Glutamatergic neuron (in vitro differentiated cells): Measurements from ENCODE around the gene TYROBP. TPM values are rescaled to one million over a fixed set of nuclear protein-coding genes. Genes with fewer than 3 reads are reported as not detected.
"Not testable (repeated sequence)": the region's sequence is repeated elsewhere in the genome, so short reads cannot be mapped to it uniquely, and the experiment has no call there.

Experiments used
- DNase-seq: peaks from one replicate; pipeline ENCODE4 v3.0.0; 2022
- H3K27ac Mint-ChIP-seq: one replicate; pipeline ENCODE4 v1.8.0; 2020; ENCODE audit warnings: mild to moderate bottlenecking, mixed read lengths, inconsistent platforms; ENCODE audit not compliant: unreplicated experiment
- H3K27me3 Mint-ChIP-seq: one replicate; pipeline ENCODE4 v1.8.0; 2020; ENCODE audit warnings: mild to moderate bottlenecking, moderate library complexity, mixed read lengths, inconsistent platforms; ENCODE audit not compliant: unreplicated experiment
- H3K36me3 Mint-ChIP-seq: one replicate; pipeline ENCODE4 v1.8.0; 2020; ENCODE audit warnings: mild to moderate bottlenecking, mixed read lengths, inconsistent platforms; ENCODE audit not compliant: unreplicated experiment
- H3K4me1 Mint-ChIP-seq: one replicate; pipeline ENCODE4 v1.8.0; 2020; ENCODE audit warnings: mild to moderate bottlenecking, low read depth, mixed read lengths, inconsistent platforms; ENCODE audit not compliant: unreplicated experiment
- H3K4me3 Mint-ChIP-seq: one replicate; pipeline ENCODE4 v1.8.0; 2020; ENCODE audit warnings: mild to moderate bottlenecking, mixed read lengths, inconsistent platforms; ENCODE audit not compliant: unreplicated experiment
- H3K9me3 Mint-ChIP-seq: one replicate; pipeline ENCODE4 v1.8.0; 2020; ENCODE audit warnings: mild to moderate bottlenecking, moderate library complexity, mixed read lengths, inconsistent platforms; ENCODE audit not compliant: unreplicated experiment
- long read RNA-seq: library from polyadenylated mRNA; unstranded; transcript quantifications from one replicate; pipeline ENCODE4 v2.0.0, GENCODE V29; 2020; ENCODE audit not compliant: unreplicated experiment
- total RNA-seq: library from RNA; stranded (reverse); fragmentation: NEBNext Ultra II Directional; extraction: Animal tissue kit (Norgen Biotek cat#: 25700); gene quantifications from one replicate; pipeline ENCODE4 v1.2.1, GENCODE V29; 2021; ENCODE audit not compliant: unreplicated experiment
- TF ChIP-seq, protein P1 (sequence below): fragments of 200-600 bp; sonication (generic); IDR thresholded peaks from one replicate; pipeline ENCODE4 v1.5.0; 2021; ENCODE audit not compliant: partially characterized antibody, unreplicated experiment

Gene TYROBP
- total RNA-seq: not detected
- long read RNA-seq: 0 reads

DNA sequence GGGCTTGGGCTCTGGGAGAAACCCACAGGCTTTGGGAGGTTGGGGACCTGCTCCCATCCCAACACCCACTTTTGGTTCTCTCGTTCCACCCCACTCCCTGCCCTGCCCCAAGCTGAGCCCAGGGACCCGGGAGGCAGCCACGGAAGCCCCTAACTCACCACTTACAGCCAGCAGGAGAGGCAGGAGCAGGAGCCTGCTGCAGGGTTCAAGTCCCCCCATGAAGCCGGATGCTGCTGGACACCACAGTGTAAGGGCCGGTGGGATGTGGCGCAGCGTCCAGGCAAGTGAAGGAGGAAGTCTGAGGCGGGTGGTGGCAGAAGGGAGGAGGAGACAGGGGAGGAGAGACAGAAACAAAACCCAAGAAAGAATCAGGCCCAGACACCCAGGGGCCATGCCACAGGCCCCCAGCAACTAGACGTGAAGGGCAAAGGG, at the start of gene TYROBP:
TYROBP (minus strand) TSS at position 286 of the 432 bp plus-strand sequence; CDS start at position 219, 67 bp downstream.
- Mint-ChIP-seq H3K27me3 (peaks cover 2% of the 10 kb centered on the region), H3K36me3 (no peaks in the 10 kb centered on the region), H3K4me1 (no peaks in the 10 kb centered on the region), H3K9me3 (peaks cover 1% of the 10 kb centered on the region), H3K27ac (peak within 1 kb of the TSS; percentile 39), H3K4me3 (no peak within 1 kb of the TSS)
- TF ChIP-seq, protein P1, sequence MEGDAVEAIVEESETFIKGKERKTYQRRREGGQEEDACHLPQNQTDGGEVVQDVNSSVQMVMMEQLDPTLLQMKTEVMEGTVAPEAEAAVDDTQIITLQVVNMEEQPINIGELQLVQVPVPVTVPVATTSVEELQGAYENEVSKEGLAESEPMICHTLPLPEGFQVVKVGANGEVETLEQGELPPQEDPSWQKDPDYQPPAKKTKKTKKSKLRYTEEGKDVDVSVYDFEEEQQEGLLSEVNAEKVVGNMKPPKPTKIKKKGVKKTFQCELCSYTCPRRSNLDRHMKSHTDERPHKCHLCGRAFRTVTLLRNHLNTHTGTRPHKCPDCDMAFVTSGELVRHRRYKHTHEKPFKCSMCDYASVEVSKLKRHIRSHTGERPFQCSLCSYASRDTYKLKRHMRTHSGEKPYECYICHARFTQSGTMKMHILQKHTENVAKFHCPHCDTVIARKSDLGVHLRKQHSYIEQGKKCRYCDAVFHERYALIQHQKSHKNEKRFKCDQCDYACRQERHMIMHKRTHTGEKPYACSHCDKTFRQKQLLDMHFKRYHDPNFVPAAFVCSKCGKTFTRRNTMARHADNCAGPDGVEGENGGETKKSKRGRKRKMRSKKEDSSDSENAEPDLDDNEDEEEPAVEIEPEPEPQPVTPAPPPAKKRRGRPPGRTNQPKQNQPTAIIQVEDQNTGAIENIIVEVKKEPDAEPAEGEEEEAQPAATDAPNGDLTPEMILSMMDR: no peak
- no peak for DNase-seq

DNA sequence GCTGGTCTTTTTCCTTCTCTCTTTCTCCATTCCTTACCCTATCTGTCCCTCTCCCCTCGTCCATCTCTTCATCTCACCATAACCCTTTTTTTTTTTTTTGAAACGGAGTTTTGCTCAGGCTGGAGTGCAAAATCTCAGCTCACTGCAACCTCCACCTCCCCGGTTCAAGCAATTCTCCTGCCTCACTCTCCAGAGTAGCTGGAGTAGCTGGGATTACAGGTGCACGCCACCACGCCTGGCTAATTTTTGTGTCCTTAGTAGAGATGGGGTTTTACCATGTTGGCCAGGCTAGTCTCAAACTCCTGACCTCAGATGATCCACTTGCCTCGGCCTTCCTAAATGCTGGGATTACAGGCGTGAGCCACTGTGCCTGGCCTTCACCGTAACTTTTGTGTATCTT, 49.3 kb upstream of the TYROBP start:
- DNase-seq, H3K36me3 Mint-ChIP-seq, H3K4me3 Mint-ChIP-seq, H3K4me1 Mint-ChIP-seq, H3K9me3 Mint-ChIP-seq, H3K27ac Mint-ChIP-seq: not testable (repeated sequence)
- peaks cover 14% of the 10 kb centered on the region for H3K27me3 Mint-ChIP-seq

DNA sequence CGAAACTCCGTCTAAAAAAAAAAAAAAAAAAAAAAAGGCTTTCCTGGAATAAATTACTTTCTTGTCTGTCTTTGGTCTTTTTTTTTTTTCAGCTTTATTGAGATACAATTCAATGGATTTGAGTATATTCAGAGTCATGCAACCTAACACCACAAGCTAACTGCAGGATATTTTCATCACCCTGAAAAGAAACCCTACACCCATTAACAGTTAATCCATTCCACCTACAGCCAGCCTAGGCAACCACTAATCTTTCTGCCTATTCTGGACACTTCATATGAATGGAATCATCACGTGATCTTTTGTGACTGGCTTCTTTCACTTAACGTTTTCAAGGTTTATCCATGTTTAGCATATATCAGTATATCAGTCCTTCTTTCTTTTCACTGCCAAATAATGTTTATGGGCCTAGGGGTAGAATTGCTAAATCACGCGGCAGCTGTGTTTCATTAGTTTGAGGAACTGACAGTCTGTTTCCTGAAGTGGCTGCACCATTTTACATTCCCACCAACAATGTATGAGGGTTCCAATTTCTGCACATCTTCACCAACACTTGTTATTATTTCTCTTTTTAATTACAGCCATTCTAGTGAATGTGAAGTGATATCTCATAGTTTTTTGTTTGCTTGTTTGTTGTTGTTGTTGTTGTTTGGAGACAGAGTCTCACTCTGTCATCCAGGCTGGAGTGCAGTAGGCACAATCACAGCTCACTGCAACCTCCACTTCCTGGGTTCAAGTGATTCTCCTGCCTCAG, 48.0 kb upstream of the TYROBP start:
- peaks cover 14% of the 10 kb centered on the region for H3K27me3 Mint-ChIP-seq
- DNase-seq: no peak

DNA sequence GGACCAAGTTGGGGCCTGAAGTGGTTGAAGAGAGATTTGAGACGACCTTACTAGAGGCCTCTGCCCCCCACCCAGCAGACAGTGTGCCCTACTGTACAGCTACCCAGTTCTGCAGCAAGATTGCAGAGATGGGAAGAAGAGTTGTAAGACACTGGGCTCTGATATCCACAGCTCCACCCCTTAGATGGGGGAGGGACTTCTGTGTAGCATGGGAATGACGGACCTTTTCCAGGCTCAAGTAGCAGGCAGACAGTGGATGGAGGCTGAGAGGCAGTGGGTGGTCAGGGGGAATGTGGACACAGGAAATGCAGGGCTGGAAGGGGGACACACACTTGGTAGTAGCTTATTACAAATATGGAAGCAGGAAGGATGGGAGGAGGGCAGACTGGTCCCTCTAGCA, 41.0 kb upstream of the TYROBP start:
- DNase-seq: no peak
- peaks cover 18% of the 10 kb centered on the region for H3K27me3 Mint-ChIP-seq
- peaks cover 4% of the 10 kb centered on the region for H3K36me3 Mint-ChIP-seq
- no peak overlapping the region for H3K4me3 Mint-ChIP-seq
- no peak overlapping the region for H3K27ac Mint-ChIP-seq
- TF ChIP-seq, protein P1: no peak
- H3K9me3 Mint-ChIP-seq: peaks cover 3% of the 10 kb centered on the region
- H3K4me1 Mint-ChIP-seq: peaks cover 2% of the 10 kb centered on the region

More for the DNA sequence above, 48.0 kb upstream of the TYROBP start:
- Mint-ChIP-seq H3K27ac (no peak overlapping the region), H3K36me3 (peaks cover 5% of the 10 kb centered on the region), H3K4me1 (no peaks in the 10 kb centered on the region), H3K4me3 (no peak overlapping the region), H3K9me3 (peaks cover 2% of the 10 kb centered on the region)
- TF ChIP-seq, protein P1: no peak

DNA sequence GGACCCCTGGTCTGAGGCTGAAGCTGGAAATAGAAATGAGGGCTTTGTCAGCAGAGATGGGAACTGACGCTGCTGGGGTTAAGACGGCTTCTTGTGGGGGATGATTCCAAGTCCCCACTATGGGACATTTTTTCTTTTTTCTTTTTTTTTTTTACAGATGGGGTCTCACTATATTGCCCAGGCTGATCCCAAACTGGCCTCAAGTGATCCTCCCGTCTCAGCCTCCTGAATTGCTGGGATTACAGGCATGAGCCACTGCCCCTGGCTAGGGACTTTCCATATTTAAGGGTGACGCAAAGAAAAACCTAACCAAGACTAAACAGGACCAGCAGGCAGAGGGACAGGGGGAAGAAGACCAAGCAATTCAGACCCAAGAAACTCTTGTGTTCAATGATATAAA, 38.1 kb upstream of the TYROBP start:
- no peak overlapping the region for H3K4me3 Mint-ChIP-seq
- H3K27ac Mint-ChIP-seq: no peak overlapping the region
- H3K4me1 Mint-ChIP-seq: peaks cover 5% of the 10 kb centered on the region
- TF ChIP-seq, protein P1: no peak
- peaks cover 11% of the 10 kb centered on the region for H3K36me3 Mint-ChIP-seq
- DNase-seq: no peak
- peaks cover 16% of the 10 kb centered on the region for H3K27me3 Mint-ChIP-seq
- H3K9me3 Mint-ChIP-seq: peaks cover 5% of the 10 kb centered on the region
